Erythroblast (primary cell): Measurements from ENCODE around the gene CDC25B.

Source experiments
- GATA1 ChIP-seq: IDR thresholded peaks from 2 replicates; pipeline ENCODE4 v1.6.1; 2011; ENCODE audit warnings: low read depth, mild to moderate bottlenecking, control low read depth, low read length, moderate library complexity
- POLR2A ChIP-seq: IDR thresholded peaks from 2 replicates; pipeline ENCODE4 v1.6.1; 2011; ENCODE audit warnings: mild to moderate bottlenecking, low read length

- TF ChIP-seq POLR2A (no peak), GATA1 (no peak)
Observed at GRCh38 chr20:3763671-3764601, 32.2 kb upstream of the CDC25B start.
